ENCODE data around the gene TTC34.

- TF ChIP-seq EP300 (IDR thresholded peaks at IDR 0.05) (no peak), CTCF (IDR thresholded peaks at IDR 0.05) (no peak)
These were observed 166.0 kb downstream of the TTC34 start for GRCh38 chr1:2635361-2636010.
